ENCODE results near the gene SLC30A5.
A peak's percentile ranks its signal among the peaks of the same experiment; 100 is the strongest.

SLC30A5 gene

DNA sequence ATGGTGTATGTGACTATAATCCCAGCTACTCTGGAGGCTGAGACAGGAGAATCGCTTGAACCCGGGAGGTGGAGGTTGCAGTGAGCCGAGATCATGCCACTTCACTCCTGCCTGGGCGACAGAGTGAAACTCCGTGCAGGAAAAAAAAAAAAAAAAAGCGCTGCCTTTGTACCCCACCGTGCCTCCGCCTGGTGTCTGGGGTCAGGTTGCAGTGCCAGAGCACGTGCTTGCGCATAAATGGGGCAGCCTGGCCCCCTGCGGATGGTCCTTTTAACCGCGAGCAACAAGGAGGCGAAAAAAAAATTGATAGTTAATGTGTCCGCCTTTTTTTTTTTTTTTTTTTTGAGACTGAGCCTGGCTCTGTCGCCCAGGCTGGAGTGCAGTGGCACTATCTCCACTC lies 66.8 kb downstream of the SLC30A5 start:
- in situ Hi-C loops (cut with MboI; ENCODE audit: low pct_unique_long_range_greater_than_20kb, low sequenced_read_pairs, unreplicated experiment), result no loop called here
- TF ChIP-seq, protein P1, sequence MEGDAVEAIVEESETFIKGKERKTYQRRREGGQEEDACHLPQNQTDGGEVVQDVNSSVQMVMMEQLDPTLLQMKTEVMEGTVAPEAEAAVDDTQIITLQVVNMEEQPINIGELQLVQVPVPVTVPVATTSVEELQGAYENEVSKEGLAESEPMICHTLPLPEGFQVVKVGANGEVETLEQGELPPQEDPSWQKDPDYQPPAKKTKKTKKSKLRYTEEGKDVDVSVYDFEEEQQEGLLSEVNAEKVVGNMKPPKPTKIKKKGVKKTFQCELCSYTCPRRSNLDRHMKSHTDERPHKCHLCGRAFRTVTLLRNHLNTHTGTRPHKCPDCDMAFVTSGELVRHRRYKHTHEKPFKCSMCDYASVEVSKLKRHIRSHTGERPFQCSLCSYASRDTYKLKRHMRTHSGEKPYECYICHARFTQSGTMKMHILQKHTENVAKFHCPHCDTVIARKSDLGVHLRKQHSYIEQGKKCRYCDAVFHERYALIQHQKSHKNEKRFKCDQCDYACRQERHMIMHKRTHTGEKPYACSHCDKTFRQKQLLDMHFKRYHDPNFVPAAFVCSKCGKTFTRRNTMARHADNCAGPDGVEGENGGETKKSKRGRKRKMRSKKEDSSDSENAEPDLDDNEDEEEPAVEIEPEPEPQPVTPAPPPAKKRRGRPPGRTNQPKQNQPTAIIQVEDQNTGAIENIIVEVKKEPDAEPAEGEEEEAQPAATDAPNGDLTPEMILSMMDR (IDR thresholded peaks at IDR 0.05; ENCODE audit: extremely low read depth, insufficient read depth, missing control alignments), result no peak
- DNase-seq (ENCODE audit: low spot score), result no peak

DNA sequence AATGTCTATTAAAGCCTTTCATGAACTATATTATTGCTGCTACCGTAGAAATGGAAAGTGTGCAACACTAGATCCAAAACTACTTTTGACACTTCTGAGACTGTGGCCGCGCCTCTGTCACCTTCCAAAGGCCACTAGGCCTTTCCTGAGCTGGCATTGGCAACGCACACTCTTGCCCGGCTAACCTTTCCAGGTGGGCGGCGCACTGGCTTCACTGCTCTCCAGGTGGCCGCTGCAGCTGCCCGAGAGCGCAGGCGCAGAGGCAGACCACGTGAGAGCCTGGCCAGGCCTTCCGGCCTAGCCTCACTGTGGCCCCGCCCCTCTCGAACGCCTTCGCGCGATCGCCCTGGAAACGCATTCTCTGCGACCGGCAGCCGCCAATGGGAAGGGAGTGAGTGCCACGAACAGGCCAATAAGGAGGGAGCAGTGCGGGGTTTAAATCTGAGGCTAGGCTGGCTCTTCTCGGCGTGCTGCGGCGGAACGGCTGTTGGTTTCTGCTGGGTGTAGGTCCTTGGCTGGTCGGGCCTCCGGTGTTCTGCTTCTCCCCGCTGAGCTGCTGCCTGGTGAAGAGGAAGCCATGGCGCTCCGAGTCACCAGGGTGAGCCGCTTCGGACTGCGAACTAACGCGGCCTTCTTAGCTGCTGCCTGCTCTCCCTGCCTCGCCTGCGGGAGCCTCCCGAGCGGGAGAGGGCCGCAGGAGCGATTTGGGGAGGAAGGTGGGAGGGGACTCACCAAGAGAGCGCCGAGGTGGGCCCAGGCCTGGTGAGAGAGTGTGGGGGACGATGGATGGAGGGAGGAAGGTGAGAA lies 73.1 kb downstream of the SLC30A5 start, which contains the start of gene CCNB1:
CCNB1 (plus strand) TSS at position 465 of the 807 bp plus-strand sequence; CDS start at position 578, 113 bp downstream.
- in situ Hi-C loops (cut with MboI; ENCODE audit: low pct_unique_long_range_greater_than_20kb, low sequenced_read_pairs, unreplicated experiment), result no loop called here
- TF ChIP-seq, protein P1 (IDR thresholded peaks at IDR 0.05; ENCODE audit: extremely low read depth, insufficient read depth, missing control alignments), result no peak
- peak; percentile 98 for DNase-seq (ENCODE audit: low spot score)

DNA sequence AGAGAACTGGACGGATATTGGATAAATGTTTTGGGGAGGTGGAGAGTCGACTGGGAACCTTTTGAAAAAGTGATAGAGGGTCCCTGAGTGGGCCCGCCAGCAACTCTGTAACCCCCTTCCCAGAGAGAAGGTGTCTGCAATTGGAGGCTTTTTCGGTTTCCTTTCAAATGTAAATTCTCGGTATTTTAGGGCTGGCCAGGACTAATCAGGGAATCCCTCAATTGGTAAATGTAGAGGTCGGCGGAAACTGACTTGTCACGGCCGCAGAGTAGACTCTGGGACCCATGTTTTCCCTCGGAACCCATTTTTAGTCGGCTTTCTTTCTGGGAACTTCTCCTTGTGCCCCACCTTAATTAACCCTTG lies 73.7 kb downstream of the SLC30A5 start:
- in situ Hi-C loops (cut with MboI; ENCODE audit: low pct_unique_long_range_greater_than_20kb, low sequenced_read_pairs, unreplicated experiment), result no loop called here
- no peak for DNase-seq (ENCODE audit: low spot score)
- TF ChIP-seq, protein P1 (IDR thresholded peaks at IDR 0.05; ENCODE audit: extremely low read depth, insufficient read depth, missing control alignments), result no peak

DNA sequence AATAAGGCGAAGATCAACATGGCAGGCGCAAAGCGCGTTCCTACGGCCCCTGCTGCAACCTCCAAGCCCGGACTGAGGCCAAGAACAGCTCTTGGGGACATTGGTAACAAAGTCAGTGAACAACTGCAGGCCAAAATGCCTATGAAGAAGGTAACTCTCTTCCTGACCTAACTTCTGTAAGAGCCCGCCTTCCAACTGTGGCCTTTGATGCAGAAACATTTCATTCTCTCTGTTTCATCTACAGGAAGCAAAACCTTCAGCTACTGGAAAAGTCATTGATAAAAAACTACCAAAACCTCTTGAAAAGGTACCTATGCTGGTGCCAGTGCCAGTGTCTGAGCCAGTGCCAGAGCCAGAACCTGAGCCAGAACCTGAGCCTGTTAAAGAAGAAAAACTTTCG lies 74.1 kb downstream of the SLC30A5 start:
- TF ChIP-seq, protein P1 (IDR thresholded peaks at IDR 0.05; ENCODE audit: extremely low read depth, insufficient read depth, missing control alignments), result no peak
- in situ Hi-C loops (cut with MboI; ENCODE audit: low pct_unique_long_range_greater_than_20kb, low sequenced_read_pairs, unreplicated experiment), result no loop called here
- no peak for DNase-seq (ENCODE audit: low spot score)

GRCh38 chr5:69170495-69170894 lies 76.7 kb downstream of the SLC30A5 start:
- TF ChIP-seq, protein P1 (IDR thresholded peaks at IDR 0.05; ENCODE audit: extremely low read depth, insufficient read depth, missing control alignments), result no peak
- in situ Hi-C loops (cut with MboI; ENCODE audit: low pct_unique_long_range_greater_than_20kb, low sequenced_read_pairs, unreplicated experiment), result no loop called here
- no peak for DNase-seq (ENCODE audit: low spot score)

DNA sequence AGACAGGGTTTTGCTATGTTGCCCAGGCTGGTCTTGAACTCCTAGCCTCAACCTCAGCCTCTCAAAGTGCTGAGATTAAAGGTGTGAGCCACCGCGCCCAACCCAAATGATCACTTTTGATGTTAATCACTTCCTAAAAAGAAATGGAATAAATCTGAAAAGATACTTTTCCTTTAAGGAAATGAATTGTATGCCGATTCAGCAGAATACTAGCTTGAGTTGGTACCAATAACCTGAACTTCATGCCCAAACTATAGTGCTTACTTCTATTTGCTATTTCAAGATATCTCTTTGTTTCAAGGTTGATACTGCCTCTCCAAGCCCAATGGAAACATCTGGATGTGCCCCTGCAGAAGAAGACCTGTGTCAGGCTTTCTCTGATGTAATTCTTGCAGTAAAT lies 77.2 kb downstream of the SLC30A5 start:
- in situ Hi-C loops (cut with MboI; ENCODE audit: low pct_unique_long_range_greater_than_20kb, low sequenced_read_pairs, unreplicated experiment), result no loop called here
- DNase-seq (ENCODE audit: low spot score), result no peak
- TF ChIP-seq, protein P1 (IDR thresholded peaks at IDR 0.05; ENCODE audit: extremely low read depth, insufficient read depth, missing control alignments), result no peak
